Measurements from ENCODE around the gene SMARCAL1. TPM values are rescaled to one million over a fixed set of nuclear protein-coding genes. Genes with fewer than 3 reads are reported as not detected.

SMARCAL1 gene
- total and polyA plus RNA-seq, 9 of the 15 experiments (the other 6 are each of a cell fraction or from before 2014, with no cell fraction given) = 8.2 to 27.9 (median 12.4) TPM

DNA sequence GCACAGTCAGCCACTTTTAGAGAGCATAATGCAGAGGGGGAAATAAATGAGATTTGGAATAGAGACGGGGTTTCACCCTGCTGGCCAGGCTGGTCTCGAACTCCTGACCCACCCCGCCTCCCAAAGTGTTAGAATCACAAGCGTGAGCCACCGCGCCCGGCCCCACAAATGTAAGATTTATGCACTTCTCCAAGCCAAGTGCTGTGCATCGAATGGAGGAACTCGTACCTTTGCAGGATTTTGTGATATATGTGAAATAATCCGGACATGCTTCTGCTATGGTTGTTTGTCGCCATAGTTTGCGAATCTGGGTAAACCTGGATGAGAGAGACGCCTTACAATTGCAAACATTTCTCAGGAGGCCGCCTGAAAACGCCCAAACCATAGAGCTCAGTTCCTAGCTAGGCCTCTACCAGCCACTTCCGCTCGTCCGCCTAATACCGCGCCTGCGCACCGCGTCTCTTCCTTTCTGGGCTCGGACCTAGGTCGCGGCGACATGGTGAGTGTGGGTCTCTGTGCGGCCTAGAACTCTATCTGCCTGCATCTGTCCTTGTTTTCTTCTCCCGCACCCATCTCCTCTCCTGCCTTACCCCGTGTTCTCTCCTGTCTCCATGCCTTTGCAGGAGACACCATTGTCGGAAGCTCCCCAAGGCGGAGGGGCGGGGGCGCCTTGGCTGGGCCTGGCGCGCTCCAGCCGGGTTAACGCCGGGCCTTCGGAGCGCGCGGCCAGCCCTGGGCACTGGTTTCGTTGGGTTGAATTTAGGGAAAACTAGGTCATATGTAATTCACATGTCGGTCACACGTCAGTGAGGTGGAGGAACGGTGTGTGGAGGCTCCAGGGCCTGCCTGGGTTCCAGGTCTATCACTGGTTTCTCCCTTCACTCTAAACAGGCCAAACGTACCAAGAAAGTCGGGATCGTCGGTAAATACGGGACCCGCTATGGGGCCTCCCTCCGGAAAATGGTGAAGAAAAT, 86.4 kb downstream of the SMARCAL1 start, which contains the start of gene RPL37A (continued):
- TF ChIP-seq, protein P1, sequence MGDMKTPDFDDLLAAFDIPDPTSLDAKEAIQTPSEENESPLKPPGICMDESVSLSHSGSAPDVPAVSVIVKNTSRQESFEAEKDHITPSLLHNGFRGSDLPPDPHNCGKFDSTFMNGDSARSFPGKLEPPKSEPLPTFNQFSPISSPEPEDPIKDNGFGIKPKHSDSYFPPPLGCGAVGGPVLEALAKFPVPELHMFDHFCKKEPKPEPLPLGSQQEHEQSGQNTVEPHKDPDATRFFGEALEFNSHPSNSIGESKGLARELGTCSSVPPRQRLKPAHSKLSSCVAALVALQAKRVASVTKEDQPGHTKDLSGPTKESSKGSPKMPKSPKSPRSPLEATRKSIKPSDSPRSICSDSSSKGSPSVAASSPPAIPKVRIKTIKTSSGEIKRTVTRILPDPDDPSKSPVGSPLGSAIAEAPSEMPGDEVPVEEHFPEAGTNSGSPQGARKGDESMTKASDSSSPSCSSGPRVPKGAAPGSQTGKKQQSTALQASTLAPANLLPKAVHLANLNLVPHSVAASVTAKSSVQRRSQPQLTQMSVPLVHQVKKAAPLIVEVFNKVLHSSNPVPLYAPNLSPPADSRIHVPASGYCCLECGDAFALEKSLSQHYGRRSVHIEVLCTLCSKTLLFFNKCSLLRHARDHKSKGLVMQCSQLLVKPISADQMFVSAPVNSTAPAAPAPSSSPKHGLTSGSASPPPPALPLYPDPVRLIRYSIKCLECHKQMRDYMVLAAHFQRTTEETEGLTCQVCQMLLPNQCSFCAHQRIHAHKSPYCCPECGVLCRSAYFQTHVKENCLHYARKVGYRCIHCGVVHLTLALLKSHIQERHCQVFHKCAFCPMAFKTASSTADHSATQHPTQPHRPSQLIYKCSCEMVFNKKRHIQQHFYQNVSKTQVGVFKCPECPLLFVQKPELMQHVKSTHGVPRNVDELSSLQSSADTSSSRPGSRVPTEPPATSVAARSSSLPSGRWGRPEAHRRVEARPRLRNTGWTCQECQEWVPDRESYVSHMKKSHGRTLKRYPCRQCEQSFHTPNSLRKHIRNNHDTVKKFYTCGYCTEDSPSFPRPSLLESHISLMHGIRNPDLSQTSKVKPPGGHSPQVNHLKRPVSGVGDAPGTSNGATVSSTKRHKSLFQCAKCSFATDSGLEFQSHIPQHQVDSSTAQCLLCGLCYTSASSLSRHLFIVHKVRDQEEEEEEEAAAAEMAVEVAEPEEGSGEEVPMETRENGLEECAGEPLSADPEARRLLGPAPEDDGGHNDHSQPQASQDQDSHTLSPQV (IDR thresholded peaks at IDR 0.05) = no peak
- no peak for TF ChIP-seq ELF2 (CRISPR knock-in tag; IDR thresholded peaks at IDR 0.05)
- TF ChIP-seq CCNT2 (IDR thresholded peaks at IDR 0.05; ENCODE audit: borderline replicate concordance, extremely low read depth, insufficient read length, low read depth, low read length) = peak; percentile 30
- TF ChIP-seq, protein P2, sequence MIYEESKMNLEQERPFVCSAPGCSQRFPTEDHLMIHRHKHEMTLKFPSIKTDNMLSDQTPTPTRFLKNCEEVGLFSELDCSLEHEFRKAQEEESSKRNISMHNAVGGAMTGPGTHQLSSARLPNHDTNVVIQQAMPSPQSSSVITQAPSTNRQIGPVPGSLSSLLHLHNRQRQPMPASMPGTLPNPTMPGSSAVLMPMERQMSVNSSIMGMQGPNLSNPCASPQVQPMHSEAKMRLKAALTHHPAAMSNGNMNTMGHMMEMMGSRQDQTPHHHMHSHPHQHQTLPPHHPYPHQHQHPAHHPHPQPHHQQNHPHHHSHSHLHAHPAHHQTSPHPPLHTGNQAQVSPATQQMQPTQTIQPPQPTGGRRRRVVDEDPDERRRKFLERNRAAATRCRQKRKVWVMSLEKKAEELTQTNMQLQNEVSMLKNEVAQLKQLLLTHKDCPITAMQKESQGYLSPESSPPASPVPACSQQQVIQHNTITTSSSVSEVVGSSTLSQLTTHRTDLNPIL (CRISPR knock-in tag; IDR thresholded peaks at IDR 0.05) = no peak
- no peak for TF ChIP-seq TAL1 (IDR thresholded peaks at IDR 0.05)
- TF ChIP-seq XRCC4 (IDR thresholded peaks at IDR 0.05; ENCODE audit: extremely low read depth, insufficient read depth, insufficient read length) = no peak
- no peak for TF ChIP-seq STAT5A (IDR thresholded peaks at IDR 0.05; ENCODE audit: borderline replicate concordance, low read length)
- no peak for TF ChIP-seq RBM17 (IDR thresholded peaks at IDR 0.05; ENCODE audit: borderline replicate concordance, low read depth, low read length)
- TF ChIP-seq MBD2 (IDR thresholded peaks at IDR 0.05; ENCODE audit: borderline replicate concordance, low read depth) = peak; percentile 86; the same call in 1 of the 2 replicates
- TF ChIP-seq ZNF431 (CRISPR knock-in tag; IDR thresholded peaks at IDR 0.05) = no peak
- no peak for TF ChIP-seq COPS2 (conservative IDR thresholded peaks at IDR 0.05)
- TF ChIP-seq ZFX (CRISPR knock-in tag; IDR thresholded peaks at IDR 0.05) = peak; percentile 97
- TF ChIP-seq TGIF2 (CRISPR knock-in tag; IDR thresholded peaks at IDR 0.05) = no peak
- no peak for TF ChIP-seq NBN (IDR thresholded peaks at IDR 0.05; ENCODE audit: low read depth)
- TF ChIP-seq MEF2D (tag; conservative IDR thresholded peaks at IDR 0.05; ENCODE audit: low read depth) = no peak
- peak; percentile 97 for TF ChIP-seq RBFOX2 (IDR thresholded peaks at IDR 0.05; ENCODE audit: low read depth, low read length)
- TF ChIP-seq ZKSCAN1 (IDR thresholded peaks at IDR 0.05; ENCODE audit: low read depth, low read length) = 0 out of 2 replicates have a peak, but pooled peaks have one; percentile 10
- no peak for TF ChIP-seq CHD1 (IDR thresholded peaks at IDR 0.05; ENCODE audit: low read length)

Measured in K562 (cell line).